A549 treated with GW870086 at 1 μM for 4 hours (cell line): Measurements from ENCODE around the gene MFF. TPM values are rescaled to one million over a fixed set of nuclear protein-coding genes. Genes with fewer than 3 reads are reported as not detected.

ENCODE experiments used
- total RNA-seq: library from RNA; stranded (reverse); fragments of 200-300 nt; extraction: Qiagen RNA extraction; gene quantifications from 5 replicates; pipeline ENCODE4 v1.2.3, GENCODE V29; 2022; ENCODE audit warnings: low read depth

Gene MFF, protein sequence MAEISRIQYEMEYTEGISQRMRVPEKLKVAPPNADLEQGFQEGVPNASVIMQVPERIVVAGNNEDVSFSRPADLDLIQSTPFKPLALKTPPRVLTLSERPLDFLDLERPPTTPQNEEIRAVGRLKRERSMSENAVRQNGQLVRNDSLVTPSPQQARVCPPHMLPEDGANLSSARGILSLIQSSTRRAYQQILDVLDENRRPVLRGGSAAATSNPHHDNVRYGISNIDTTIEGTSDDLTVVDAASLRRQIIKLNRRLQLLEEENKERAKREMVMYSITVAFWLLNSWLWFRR
- total RNA-seq, result 103 to 109 TPM (median 108 TPM) in 5 replicates

DNA sequence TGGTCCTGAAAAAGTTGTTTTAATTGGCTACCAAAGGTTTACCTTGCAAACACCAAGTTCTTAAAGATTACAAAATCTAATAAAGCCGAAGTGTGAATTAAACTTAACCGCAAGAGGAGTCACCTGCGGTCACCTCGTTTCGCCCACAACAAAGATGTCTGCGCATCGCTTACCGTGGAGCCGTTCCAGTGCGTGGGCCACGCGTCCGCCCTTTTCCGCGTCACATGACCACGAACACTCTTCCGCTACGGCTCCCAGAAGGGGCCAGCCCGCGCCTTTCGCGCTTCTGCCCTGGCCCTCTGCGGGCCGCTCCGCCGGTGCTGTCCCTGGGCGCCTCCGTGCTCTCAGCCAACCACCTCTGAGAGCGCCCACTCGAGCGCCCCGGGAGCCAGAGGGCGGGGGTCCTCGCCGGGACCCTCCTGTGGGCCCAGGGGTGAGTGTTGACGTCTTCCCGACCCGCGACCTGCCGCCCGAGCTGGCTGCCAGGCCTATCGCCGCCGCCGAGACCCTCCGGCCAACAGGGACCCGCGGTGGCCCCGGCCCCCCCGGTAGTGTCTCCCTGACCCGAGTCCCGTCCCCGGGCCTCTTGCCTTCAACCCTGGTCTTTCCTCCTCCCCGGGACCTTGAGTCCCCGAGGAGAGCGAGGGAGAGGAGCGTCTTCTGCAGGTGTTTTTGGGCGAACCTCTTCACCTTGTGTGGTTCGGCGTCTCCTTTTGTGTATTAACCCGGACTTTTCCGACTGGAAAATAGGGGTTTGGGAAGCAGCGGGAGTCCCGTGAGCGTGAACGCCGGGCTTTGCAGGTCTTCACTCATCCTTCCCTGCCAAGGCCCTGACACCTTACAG is at the start of gene MFF:
TSS of gene MFF (plus strand) at position 257 of the 844 bp plus-strand sequence. CDS start 5,415 bp downstream, outside the sequence.

DNA sequence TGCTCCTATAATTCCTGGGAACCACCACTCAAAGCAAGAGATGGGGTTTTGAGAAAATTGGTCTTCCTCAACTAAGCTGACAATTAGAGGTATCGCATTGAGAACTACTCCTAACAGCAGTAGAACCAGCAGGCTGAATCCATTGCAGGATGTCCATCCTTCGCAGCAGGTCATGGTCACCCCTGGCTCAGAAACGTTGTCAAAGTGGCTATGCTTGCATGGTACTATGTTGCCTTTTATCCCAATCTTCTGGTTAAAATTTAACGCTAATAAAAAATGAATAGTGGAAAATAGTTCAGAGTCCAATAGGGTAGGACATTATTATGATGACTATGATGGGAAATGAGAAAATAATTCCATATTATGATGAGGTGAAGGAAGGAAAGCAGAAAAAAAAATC is 54.0 kb downstream of the MFF start, which contains the start of gene TM4SF20:
TSS of gene TM4SF20 (minus strand) at position 212 of the 400 bp plus-strand sequence. CDS start at position 174, 38 bp downstream.

DNA sequence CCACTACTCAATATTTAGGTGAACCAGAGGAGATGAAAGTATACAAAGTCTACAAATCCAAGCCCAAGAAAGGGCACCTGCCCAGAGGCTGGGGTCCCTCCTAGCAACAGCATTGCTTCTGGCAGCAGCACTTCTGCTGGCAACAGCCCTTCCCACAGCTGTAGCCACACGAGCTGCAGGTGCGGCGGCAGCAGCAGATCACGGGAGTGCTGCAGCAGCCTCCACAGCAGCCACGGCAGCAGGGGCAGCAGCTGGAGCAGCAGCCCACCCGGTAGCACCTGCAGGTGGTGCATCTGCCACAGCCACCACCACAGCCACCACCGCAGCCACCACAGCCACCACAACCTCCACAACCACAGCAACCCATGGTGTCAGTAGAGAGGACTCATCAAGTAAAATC is 62.5 kb downstream of the MFF start, which contains the start of gene SCYGR1:
TSS of gene SCYGR1 (minus strand) at position 367 of the 400 bp plus-strand sequence. CDS start at position 367, 0 bp downstream.

Other genes starting within 250 kb of the MFF start
- gene COL4A4, start 161.0 kb upstream of the MFF start, total RNA-seq, result 1.2 to 2.4 TPM (median 1.8 TPM) in 5 replicates
- gene COL4A3, start 160.6 kb upstream of the MFF start, total RNA-seq, result 0.50 to 1.2 TPM (median 0.59 TPM) in 5 replicates
- 6.9 to 9.9 TPM (median 8.3 TPM) in 5 replicates for gene TM4SF20, start 54.1 kb downstream of the MFF start, total RNA-seq
- gene SCYGR1, start 62.7 kb downstream of the MFF start, total RNA-seq, result not detected in 5 replicates
- gene AGFG1, start 146.9 kb downstream of the MFF start, total RNA-seq, result 94.3 to 131 TPM (median 123 TPM) in 5 replicates